OCI-LY1 (cell line): ENCODE measurements around the gene PACSIN2.

Experiments used
- H2AFZ ChIP-seq: fragments of 200-600 bp; sonication (generic), shearing (Covaris generic); 2 replicates; pipeline ENCODE4 v1.6.0; 2014; ENCODE audit warnings: antibody characterized with exemption, mild to moderate bottlenecking, low read length
- H3F3A ChIP-seq: fragments of 200-600 bp; sonication (generic), shearing (Covaris generic); 2 replicates; pipeline ENCODE4 v1.6.0; 2014; ENCODE audit warnings: mild to moderate bottlenecking, antibody characterized with exemption, low read length, moderate library complexity; ENCODE audit not compliant: insufficient read depth
- H3K27ac ChIP-seq: fragments of 200-600 bp; sonication (generic); 2 replicates; pipeline ENCODE4 v1.5.1; 2014; ENCODE audit warnings: low read length, mixed run types, mild to moderate bottlenecking, low read depth; ENCODE audit not compliant: poor library complexity, severe bottlenecking
- H3K27me3 ChIP-seq: fragments of 200-600 bp; sonication (generic); 2 replicates; pipeline ENCODE4 v1.6.0; 2014; ENCODE audit warnings: antibody characterized with exemption, mild to moderate bottlenecking, low read length, moderate library complexity; ENCODE audit not compliant: insufficient read depth
- H3K36me3 ChIP-seq: fragments of 200-600 bp; sonication (generic); 2 replicates; pipeline ENCODE4 v1.6.1; 2014; ENCODE audit warnings: mild to moderate bottlenecking, antibody characterized with exemption, low read length, moderate library complexity, mixed read lengths; ENCODE audit not compliant: insufficient read depth
- H3K4me1 ChIP-seq: fragments of 200-600 bp; sonication (generic); 2 replicates; pipeline ENCODE4 v1.5.1; 2014; ENCODE audit warnings: mild to moderate bottlenecking, low read length, moderate library complexity; ENCODE audit not compliant: insufficient read depth, severe bottlenecking
- H3K4me2 ChIP-seq: fragments of 200-600 bp; sonication (generic), shearing (Covaris generic); 2 replicates; pipeline ENCODE4 v1.6.1; 2014; ENCODE audit warnings: low read length
- H3K4me3 ChIP-seq: fragments of 200-600 bp; sonication (generic); 2 replicates; pipeline ENCODE4 v1.5.1; 2014; ENCODE audit warnings: low read length, low read depth, mild to moderate bottlenecking, mixed read lengths; ENCODE audit not compliant: poor library complexity, severe bottlenecking
- H3K79me2 ChIP-seq: fragments of 200-600 bp; shearing (Covaris generic); 2 replicates; pipeline ENCODE4 v1.6.1; 2016; ENCODE audit warnings: mixed run types, low read length, mixed read lengths; ENCODE audit not compliant: insufficient read depth
- H3K9ac ChIP-seq: fragments of 200-600 bp; sonication (generic), shearing (Covaris generic); 2 replicates; pipeline ENCODE4 v1.6.1; 2014; ENCODE audit warnings: mild to moderate bottlenecking, low read length, mixed read lengths
- H3K9me2 ChIP-seq: fragments of 200-600 bp; sonication (generic), shearing (Covaris generic); 2 replicates; pipeline ENCODE4 v1.6.1; 2014; ENCODE audit warnings: low read depth, mild to moderate bottlenecking, low read length, mixed read lengths
- H3K9me3 ChIP-seq: fragments of 200-600 bp; shearing (Covaris generic); 2 replicates; pipeline ENCODE4 v1.6.1; 2014; ENCODE audit warnings: low read length, mixed read lengths
- H4K20me1 ChIP-seq: fragments of 200-600 bp; sonication (generic), shearing (Covaris generic); 2 replicates; pipeline ENCODE4 v1.6.0; 2016; ENCODE audit warnings: mild to moderate bottlenecking, low read length; ENCODE audit not compliant: insufficient read depth
- CTCF ChIP-seq: fragments of 200-600 bp; sonication (generic), shearing (Covaris generic); IDR thresholded peaks from 2 replicates; pipeline ENCODE4 v1.5.1; 2017; ENCODE audit warnings: mild to moderate bottlenecking, antibody characterized with exemption, low read length, moderate library complexity, mixed read lengths
- EZH2 ChIP-seq: fragments of 200-600 bp; sonication (generic), shearing (Covaris generic); IDR thresholded peaks from 2 replicates; pipeline ENCODE4 v1.8.0; 2017; ENCODE audit warnings: borderline replicate concordance, mixed run types, mild to moderate bottlenecking, antibody characterized with exemption, low read length, moderate library complexity, mixed read lengths

Gene PACSIN2

GRCh38 chr22:42844756-42845155, 170.2 kb downstream of the PACSIN2 start:
- no peak overlapping the region for H3K4me3 ChIP-seq
- no peaks in the 10 kb centered on the region for H3K27me3 ChIP-seq
- H3F3A ChIP-seq = no peaks in the 10 kb centered on the region
- no peak overlapping the region for H3K4me2 ChIP-seq
- no peak for TF ChIP-seq CTCF
- no peak for TF ChIP-seq EZH2
- no peaks in the 10 kb centered on the region for H3K9me2 ChIP-seq
- H2AFZ ChIP-seq = no peak overlapping the region
- no peaks in the 10 kb centered on the region for H3K9me3 ChIP-seq
- H3K9ac ChIP-seq = no peak overlapping the region
- no peaks in the 10 kb centered on the region for H4K20me1 ChIP-seq
- H3K36me3 ChIP-seq = no peaks in the 10 kb centered on the region; the same call in 1 of the 2 replicates
- no peaks in the 10 kb centered on the region for H3K79me2 ChIP-seq
- H3K27ac ChIP-seq = no peak overlapping the region
- H3K4me1 ChIP-seq = no peaks in the 10 kb centered on the region

- H3K36me3 ChIP-seq = no peaks in the 10 kb centered on the region; the same call in 1 of the 2 replicates
- no peaks in the 10 kb centered on the region for H3K79me2 ChIP-seq
- no peaks in the 10 kb centered on the region for H3K4me1 ChIP-seq
- TF ChIP-seq CTCF (no peak), EZH2 (no peak)
- H4K20me1 ChIP-seq = no peaks in the 10 kb centered on the region
- H3F3A ChIP-seq = no peaks in the 10 kb centered on the region
- no peak overlapping the region for H3K27ac ChIP-seq
- H2AFZ ChIP-seq = no peak overlapping the region
- H3K9ac ChIP-seq = no peak overlapping the region
- no peaks in the 10 kb centered on the region for H3K9me2 ChIP-seq
- no peaks in the 10 kb centered on the region for H3K27me3 ChIP-seq
- H3K4me3 ChIP-seq = no peak overlapping the region
- H3K4me2 ChIP-seq = no peak overlapping the region
- no peaks in the 10 kb centered on the region for H3K9me3 ChIP-seq
Observed at GRCh38 chr22:42842658-42843370, 172.1 kb downstream of the PACSIN2 start.

DNA sequence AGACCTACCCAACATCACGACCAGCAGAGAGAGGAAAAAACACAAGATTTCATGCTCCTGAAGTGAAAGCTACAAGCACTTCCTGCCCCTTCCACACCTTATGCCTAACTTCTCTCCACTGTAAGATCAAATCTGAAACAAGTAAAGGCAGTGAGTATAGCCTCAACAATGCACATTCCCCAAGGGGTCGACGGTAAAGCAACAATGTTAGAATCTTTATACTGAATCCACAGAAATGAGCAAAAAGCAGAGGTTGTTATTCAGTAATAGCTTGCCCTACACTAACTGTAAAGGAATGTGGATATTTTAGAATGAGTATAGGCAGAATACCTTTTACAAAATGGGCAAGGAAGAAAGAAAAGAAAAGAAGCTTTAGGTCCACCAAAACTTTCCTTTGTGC, 173.5 kb downstream of the PACSIN2 start:
- Histone ChIP-seq H3K4me1 (no peaks in the 10 kb centered on the region), H3K27me3 (no peaks in the 10 kb centered on the region), H3K9me3 (no peaks in the 10 kb centered on the region), H3K27ac (no peak overlapping the region), H3K79me2 (no peaks in the 10 kb centered on the region), H3K4me3 (no peak overlapping the region), H3K36me3 (no peaks in the 10 kb centered on the region; the same call in 1 of the 2 replicates), H3F3A (no peaks in the 10 kb centered on the region), H2AFZ (no peak overlapping the region), H3K9me2 (no peaks in the 10 kb centered on the region), H3K4me2 (no peak overlapping the region), H3K9ac (no peak overlapping the region), H4K20me1 (no peaks in the 10 kb centered on the region)
- TF ChIP-seq CTCF = no peak
- no peak for TF ChIP-seq EZH2
